Left lobe of liver (tissue), 2 donors: ENCODE measurements around the gene AKR1C3. TPM values are rescaled to one million over a fixed set of nuclear protein-coding genes. Genes with fewer than 3 reads are reported as not detected.
"Not testable (repeated sequence)": the region's sequence is repeated elsewhere in the genome, so short reads cannot be mapped to it uniquely, and the experiment has no call there.

Experiments used
- ATAC-seq: fragments of 200-7000 bp; cut with Tn5 transposase; one replicate; pipeline ENCODE4 v1.9.1; 2020; ENCODE audit warnings: mild to moderate bottlenecking, moderate library complexity
- DNase-seq: peaks from one replicate; pipeline ENCODE4 v3.0.0-alpha.2; 2020; ENCODE audit warnings: low spot score
- total RNA-seq: library from RNA; stranded (reverse); gene quantifications from one replicate; pipeline ENCODE4 v1.2.1, GENCODE V29; 2021
- donor health status: DM: no; HTN: no; CAD: no; lungs with moderate emphysema.
- donor health status: DM: no; HTN: yes; CAD: no.

AKR1C3 gene
- total RNA-seq, 1 donor from 2014 or later: 327 TPM

DNA sequence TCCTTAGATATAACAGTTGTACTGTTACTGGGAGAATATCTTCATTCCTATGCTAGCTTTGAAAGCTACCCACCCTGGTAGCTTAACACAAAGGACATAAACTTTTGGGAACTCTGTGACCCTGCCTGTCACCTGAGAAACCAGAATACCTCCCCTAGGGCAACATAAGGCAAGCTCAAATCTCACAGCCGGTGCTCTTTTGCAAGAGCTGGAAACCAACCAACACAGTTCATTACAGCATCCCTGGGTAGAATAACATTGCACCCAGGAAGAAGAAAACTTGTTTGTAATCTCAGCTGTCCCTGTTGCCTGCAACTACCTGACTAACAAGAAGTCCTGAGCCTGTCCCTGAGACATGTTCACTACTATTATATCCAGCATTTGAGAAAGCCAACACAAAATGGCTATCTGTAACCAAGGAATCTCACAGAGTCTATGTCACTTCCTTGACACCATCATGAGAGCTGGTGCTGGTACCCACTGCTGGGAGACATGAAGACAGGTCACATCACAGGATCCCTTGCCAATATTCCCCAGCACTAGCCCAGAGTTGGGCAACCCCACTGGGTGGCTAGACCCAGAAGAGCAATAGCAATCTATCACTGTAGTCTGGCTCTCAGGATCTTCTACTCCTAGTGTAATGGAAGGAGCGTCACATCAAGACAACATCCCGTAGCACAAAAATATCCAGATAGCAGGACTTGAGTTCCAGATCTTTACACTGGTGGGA lies 31.3 kb downstream of the AKR1C3 start:
- peak; percentile 84 for DNase-seq

GRCh38 chr10:5135581-5135980 lies 41.4 kb downstream of the AKR1C3 start:
- ATAC-seq (no peak), DNase-seq (no peak)

More for the DNA sequence above, 31.3 kb downstream of the AKR1C3 start:
- peak; percentile 84 for ATAC-seq

DNA sequence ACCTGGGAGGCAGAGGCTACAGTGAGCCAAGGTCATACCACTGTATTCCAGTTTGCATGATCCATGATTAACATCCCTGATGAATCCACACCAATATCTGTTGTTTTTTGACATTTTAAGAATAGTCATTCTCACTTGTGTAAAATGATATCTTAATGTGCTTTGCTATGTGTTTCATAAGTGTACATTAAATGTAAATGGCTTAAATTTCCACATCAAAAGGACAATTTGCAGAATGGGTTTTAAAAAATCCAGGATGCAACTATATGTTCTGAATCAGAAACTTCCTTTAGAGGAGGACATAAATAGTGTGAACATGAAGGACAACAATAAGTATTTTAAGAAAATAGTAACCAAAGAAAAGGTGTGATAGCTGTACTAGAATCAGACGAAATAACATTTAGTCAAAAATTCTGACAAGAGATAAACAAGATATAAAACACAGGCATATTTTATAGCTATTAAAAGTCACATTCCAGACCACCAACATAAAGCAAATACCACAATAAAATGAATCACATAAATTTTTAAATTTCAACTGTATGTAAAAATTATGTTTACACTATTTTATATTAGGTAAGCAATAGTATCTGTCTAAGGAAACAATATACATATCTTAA lies 42.4 kb downstream of the AKR1C3 start:
- DNase-seq: no peak
- no peak for ATAC-seq

- not testable (repeated sequence) for ATAC-seq, DNase-seq
Observed at GRCh38 chr10:5137699-5138098, 43.5 kb downstream of the AKR1C3 start.

- DNase-seq: no peak
- no peak for ATAC-seq
Observed at GRCh38 chr10:5142199-5142598, 48.0 kb downstream of the AKR1C3 start.

- ATAC-seq (peak; percentile 42), DNase-seq (peak; percentile 53)
Observed at GRCh38 chr10:5143137-5143536, 48.9 kb downstream of the AKR1C3 start.

GRCh38 chr10:5146920-5147254 lies 52.7 kb downstream of the AKR1C3 start:
- no peak for DNase-seq
- no peak for ATAC-seq

- ATAC-seq (peak; percentile 75), DNase-seq (peak; percentile 70)
Observed at GRCh38 chr10:5147255-5147980, 53.2 kb downstream of the AKR1C3 start.

DNA sequence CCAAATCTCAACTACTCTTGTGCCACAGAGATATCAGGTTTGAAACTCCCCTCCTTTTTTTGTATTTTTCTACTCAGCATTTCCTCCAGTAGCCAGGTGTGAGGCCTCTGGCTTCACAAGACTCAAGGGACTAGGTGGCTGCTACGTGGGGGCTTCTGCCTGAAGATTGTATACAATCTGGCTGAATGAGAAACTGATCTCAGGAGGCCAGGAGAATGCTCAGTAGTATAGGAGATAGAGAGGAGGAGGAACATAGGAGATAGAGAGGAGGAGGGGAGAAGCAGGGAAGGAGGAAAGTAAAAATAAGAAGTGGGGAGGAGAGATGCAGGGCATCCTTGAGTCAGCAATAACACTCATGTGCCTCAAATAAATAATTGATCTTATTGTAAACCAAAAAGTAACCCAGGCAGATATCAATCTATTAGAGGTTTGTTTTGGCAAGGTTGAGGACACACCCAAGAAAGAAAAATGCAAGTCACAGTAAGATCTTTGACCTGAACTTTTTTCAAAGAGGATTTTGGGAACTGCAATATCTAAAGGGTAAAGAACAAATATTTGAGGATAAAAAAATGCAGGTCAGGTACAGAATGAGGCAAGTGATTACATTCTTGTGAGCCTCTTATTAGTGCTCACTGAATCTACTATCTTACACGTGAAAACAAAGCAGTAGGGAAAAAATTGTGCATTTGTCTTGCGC lies 53.9 kb downstream of the AKR1C3 start:
- DNase-seq (no peak), ATAC-seq (peak; percentile 61)

GRCh38 chr10:5148678-5149032 lies 54.4 kb downstream of the AKR1C3 start:
- no peak for DNase-seq
- no peak for ATAC-seq

DNA sequence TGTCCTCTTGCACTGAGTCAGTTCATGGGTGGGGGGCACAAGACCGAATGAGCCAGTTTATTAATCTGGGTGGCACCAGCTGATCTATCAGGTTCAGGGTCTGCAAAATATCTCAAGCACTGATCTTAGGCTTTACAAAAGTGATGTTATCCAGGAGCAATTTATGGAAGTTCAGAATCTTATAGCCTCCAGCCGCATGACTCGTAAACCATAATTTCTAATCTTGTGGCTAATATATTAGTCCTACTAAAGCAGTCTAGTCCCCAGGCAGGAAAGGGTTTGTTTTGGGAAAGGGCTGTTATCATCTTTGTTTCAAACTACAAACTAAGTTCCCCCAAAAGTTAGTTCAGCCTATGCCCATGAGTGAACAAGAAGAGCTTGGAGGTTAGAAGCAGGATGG lies 56.9 kb downstream of the AKR1C3 start:
- DNase-seq (no peak), ATAC-seq (no peak)

GRCh38 chr10:5155951-5156350 lies 61.7 kb downstream of the AKR1C3 start:
- ATAC-seq: no peak

More at GRCh38 chr10:5155951-5156350, 61.7 kb downstream of the AKR1C3 start:
- no peak for DNase-seq

Other genes starting within 250 kb of the AKR1C3 start
- gene AKR1C1, start 131.0 kb upstream of the AKR1C3 start, total RNA-seq: 379 TPM
- 1,010 TPM for gene AKR1C2, start 90.6 kb upstream of the AKR1C3 start, total RNA-seq
- 24.7 TPM for gene AKR1C8, start 90.7 kb downstream of the AKR1C3 start, total RNA-seq
- 292 TPM for gene AKR1C4, start 102.4 kb downstream of the AKR1C3 start, total RNA-seq